ENCODE measurements around the gene CNP.
A peak's percentile ranks its signal among the peaks of the same experiment; 100 is the strongest.

CNP gene

GRCh38 chr17:41984454-41984853 lies 17.9 kb downstream of the CNP start:
- Histone ChIP-seq H3K36me3 (ENCODE audit: control insufficient read depth in 1 of 2, insufficient read depth in 2 of 2, low read length in 2 of 2) (peaks cover 38 to 90% of the 10 kb centered on the region in 2 donors), H3K9me3 (ENCODE audit: control insufficient read depth in 1 of 2, low read length in 2 of 2) (no peaks in the 10 kb centered on the region), H3K27me3 (ENCODE audit: control insufficient read depth in 1 of 2, insufficient read depth in 2 of 2, low read length in 2 of 2) (no peaks in the 10 kb centered on the region), H3K27ac (ENCODE audit: low read depth, low read length) (no peak overlapping the region), H3K4me3 (ENCODE audit: low read depth in 1 of 2, low read length in 2 of 2) (no peak overlapping the region), H3K9ac (ENCODE audit: low read depth in 1 of 2, low read length in 2 of 2) (no peak overlapping the region), H3K4me1 (ENCODE audit: control insufficient read depth in 1 of 2, insufficient read depth in 2 of 2, low read length in 2 of 2) (no peaks in the 10 kb centered on the region)

DNA sequence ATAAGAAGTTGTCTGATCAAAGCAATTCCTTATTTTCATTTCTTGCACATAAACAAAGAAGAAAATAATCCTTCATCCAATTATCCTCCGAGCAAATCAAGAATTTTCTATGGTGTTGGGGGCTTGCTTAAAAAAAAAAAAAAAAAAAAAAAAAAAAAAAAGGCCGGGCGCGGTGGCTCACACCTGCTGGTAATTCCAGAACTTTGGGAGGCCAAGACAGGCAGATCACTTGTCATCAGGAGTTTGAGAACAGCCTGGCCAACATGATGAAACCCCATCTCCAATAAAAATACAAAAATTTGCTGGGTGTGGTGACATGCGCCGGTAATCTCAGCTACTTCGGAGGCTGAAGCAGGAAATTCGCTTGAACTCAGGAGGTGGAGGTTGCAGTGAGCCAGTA lies 19.3 kb downstream of the CNP start:
- no peaks in the 10 kb centered on the region for H3K9me3 ChIP-seq (ENCODE audit: control insufficient read depth in 1 of 2, low read length in 2 of 2)
- peaks cover 45 to 91% of the 10 kb centered on the region in 2 donors for H3K36me3 ChIP-seq (ENCODE audit: control insufficient read depth in 1 of 2, insufficient read depth in 2 of 2, low read length in 2 of 2)
- peaks cover 8 to 10% of the 10 kb centered on the region in 2 donors for H3K4me1 ChIP-seq (ENCODE audit: control insufficient read depth in 1 of 2, insufficient read depth in 2 of 2, low read length in 2 of 2)
- H3K27ac ChIP-seq (ENCODE audit: low read depth, low read length), result no peak overlapping the region
- H3K4me3 ChIP-seq (ENCODE audit: low read depth in 1 of 2, low read length in 2 of 2), result no peak overlapping the region
- no peak overlapping the region for H3K9ac ChIP-seq (ENCODE audit: low read depth in 1 of 2, low read length in 2 of 2)
- no peaks in the 10 kb centered on the region for H3K27me3 ChIP-seq (ENCODE audit: control insufficient read depth in 1 of 2, insufficient read depth in 2 of 2, low read length in 2 of 2)

DNA sequence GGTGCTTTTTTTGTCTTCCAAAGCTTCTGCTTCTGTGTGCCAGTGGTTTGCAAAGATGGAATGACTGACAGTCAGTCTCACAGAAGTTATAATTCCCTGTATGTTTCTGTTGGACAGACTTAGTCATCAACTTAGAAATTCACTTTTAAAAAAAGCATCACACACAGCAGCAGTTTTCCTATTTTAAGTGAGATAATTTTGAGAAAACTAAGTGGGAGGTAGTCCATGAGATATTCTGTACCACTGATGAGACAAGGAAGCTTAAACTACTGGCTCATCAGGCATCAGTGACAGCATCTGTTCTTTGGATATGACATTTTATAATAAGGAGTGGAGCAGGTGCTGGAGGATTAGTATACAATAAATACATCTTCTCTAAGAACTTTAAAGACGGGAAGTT lies 20.0 kb downstream of the CNP start:
- H3K27ac ChIP-seq (ENCODE audit: low read depth, low read length), result no peak overlapping the region
- H3K9me3 ChIP-seq (ENCODE audit: control insufficient read depth in 1 of 2, low read length in 2 of 2), result no peaks in the 10 kb centered on the region
- no peak overlapping the region for H3K4me3 ChIP-seq (ENCODE audit: low read depth in 1 of 2, low read length in 2 of 2)
- no peak overlapping the region for H3K9ac ChIP-seq (ENCODE audit: low read depth in 1 of 2, low read length in 2 of 2)
- no peaks in the 10 kb centered on the region for H3K27me3 ChIP-seq (ENCODE audit: control insufficient read depth in 1 of 2, insufficient read depth in 2 of 2, low read length in 2 of 2)
- H3K4me1 ChIP-seq (ENCODE audit: control insufficient read depth in 1 of 2, insufficient read depth in 2 of 2, low read length in 2 of 2), result peaks cover 8 to 10% of the 10 kb centered on the region in 2 donors
- H3K36me3 ChIP-seq (ENCODE audit: control insufficient read depth in 1 of 2, insufficient read depth in 2 of 2, low read length in 2 of 2), result peaks cover 43 to 92% of the 10 kb centered on the region in 2 donors

DNA sequence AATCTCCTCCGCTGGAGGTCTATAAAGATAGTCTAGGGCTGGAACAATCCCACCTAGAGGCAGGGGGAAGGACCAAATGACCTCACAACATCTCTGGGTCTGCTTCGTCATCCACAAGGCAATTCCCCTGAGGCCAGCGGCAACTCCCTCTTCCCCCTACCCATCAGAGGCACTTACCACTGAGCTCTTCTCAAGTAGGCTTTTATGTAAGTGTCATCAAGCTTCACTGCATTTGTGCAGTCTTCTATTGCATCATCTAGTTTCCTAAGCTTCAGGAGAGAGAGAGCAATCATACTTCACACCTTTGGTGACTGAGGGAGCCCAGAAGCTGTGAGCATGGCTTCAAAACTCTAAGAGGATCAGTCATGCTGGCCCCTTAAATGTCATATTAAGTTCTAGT lies 21.0 kb downstream of the CNP start:
- H3K27me3 ChIP-seq (ENCODE audit: control insufficient read depth in 1 of 2, insufficient read depth in 2 of 2, low read length in 2 of 2), result no peaks in the 10 kb centered on the region
- peaks cover 41 to 90% of the 10 kb centered on the region in 2 donors for H3K36me3 ChIP-seq (ENCODE audit: control insufficient read depth in 1 of 2, insufficient read depth in 2 of 2, low read length in 2 of 2)
- H3K4me3 ChIP-seq (ENCODE audit: low read depth in 1 of 2, low read length in 2 of 2), result no peak overlapping the region
- H3K27ac ChIP-seq (ENCODE audit: low read depth, low read length), result no peak overlapping the region
- no peak overlapping the region for H3K9ac ChIP-seq (ENCODE audit: low read depth in 1 of 2, low read length in 2 of 2)
- H3K4me1 ChIP-seq (ENCODE audit: control insufficient read depth in 1 of 2, insufficient read depth in 2 of 2, low read length in 2 of 2), result peaks cover 8 to 10% of the 10 kb centered on the region in 2 donors
- no peaks in the 10 kb centered on the region for H3K9me3 ChIP-seq (ENCODE audit: control insufficient read depth in 1 of 2, low read length in 2 of 2)

- Histone ChIP-seq H3K27me3 (ENCODE audit: control insufficient read depth in 1 of 2, insufficient read depth in 2 of 2, low read length in 2 of 2) (no peaks in the 10 kb centered on the region), H3K27ac (ENCODE audit: low read depth, low read length) (no peak overlapping the region), H3K4me3 (ENCODE audit: low read depth in 1 of 2, low read length in 2 of 2) (no peak overlapping the region), H3K9me3 (ENCODE audit: control insufficient read depth in 1 of 2, low read length in 2 of 2) (no peaks in the 10 kb centered on the region), H3K36me3 (ENCODE audit: control insufficient read depth in 1 of 2, insufficient read depth in 2 of 2, low read length in 2 of 2) (peaks cover 39 to 88% of the 10 kb centered on the region in 2 donors), H3K9ac (ENCODE audit: low read depth in 1 of 2, low read length in 2 of 2) (no peak overlapping the region), H3K4me1 (ENCODE audit: control insufficient read depth in 1 of 2, insufficient read depth in 2 of 2, low read length in 2 of 2) (peaks cover 8 to 10% of the 10 kb centered on the region in 2 donors)
Measured at GRCh38 chr17:41988418-41988817, 21.8 kb downstream of the CNP start.

GRCh38 chr17:41989702-41990419 lies 23.3 kb downstream of the CNP start:
- Histone ChIP-seq H3K36me3 (ENCODE audit: control insufficient read depth in 1 of 2, insufficient read depth in 2 of 2, low read length in 2 of 2) (peaks cover 39 to 83% of the 10 kb centered on the region in 2 donors), H3K27ac (ENCODE audit: low read depth, low read length) (no peak overlapping the region)

GRCh38 chr17:41992576-41992975 lies 26.0 kb downstream of the CNP start:
- H3K9me3 ChIP-seq (ENCODE audit: control insufficient read depth in 1 of 2, low read length in 2 of 2), result no peaks in the 10 kb centered on the region
- no peaks in the 10 kb centered on the region for H3K27me3 ChIP-seq (ENCODE audit: control insufficient read depth in 1 of 2, insufficient read depth in 2 of 2, low read length in 2 of 2)
- H3K36me3 ChIP-seq (ENCODE audit: control insufficient read depth in 1 of 2, insufficient read depth in 2 of 2, low read length in 2 of 2), result peaks cover 49 to 85% of the 10 kb centered on the region in 2 donors
- no peak overlapping the region for H3K9ac ChIP-seq (ENCODE audit: low read depth in 1 of 2, low read length in 2 of 2)
- no peak overlapping the region for H3K27ac ChIP-seq (ENCODE audit: low read depth, low read length)
- H3K4me3 ChIP-seq (ENCODE audit: low read depth in 1 of 2, low read length in 2 of 2), result no peak overlapping the region
- H3K4me1 ChIP-seq (ENCODE audit: control insufficient read depth in 1 of 2, insufficient read depth in 2 of 2, low read length in 2 of 2), result peaks cover 8 to 10% of the 10 kb centered on the region in 2 donors

More at GRCh38 chr17:41989702-41990419, 23.3 kb downstream of the CNP start:
- Histone ChIP-seq H3K27me3 (ENCODE audit: control insufficient read depth in 1 of 2, insufficient read depth in 2 of 2, low read length in 2 of 2) (no peaks in the 10 kb centered on the region), H3K4me3 (ENCODE audit: low read depth in 1 of 2, low read length in 2 of 2) (peak overlapping the region in 1 of 2 donors; percentile 23), H3K9me3 (ENCODE audit: control insufficient read depth in 1 of 2, low read length in 2 of 2) (no peaks in the 10 kb centered on the region), H3K4me1 (ENCODE audit: control insufficient read depth in 1 of 2, insufficient read depth in 2 of 2, low read length in 2 of 2) (peaks cover 8 to 10% of the 10 kb centered on the region in 2 donors), H3K9ac (ENCODE audit: low read depth in 1 of 2, low read length in 2 of 2) (no peak overlapping the region)

DNA sequence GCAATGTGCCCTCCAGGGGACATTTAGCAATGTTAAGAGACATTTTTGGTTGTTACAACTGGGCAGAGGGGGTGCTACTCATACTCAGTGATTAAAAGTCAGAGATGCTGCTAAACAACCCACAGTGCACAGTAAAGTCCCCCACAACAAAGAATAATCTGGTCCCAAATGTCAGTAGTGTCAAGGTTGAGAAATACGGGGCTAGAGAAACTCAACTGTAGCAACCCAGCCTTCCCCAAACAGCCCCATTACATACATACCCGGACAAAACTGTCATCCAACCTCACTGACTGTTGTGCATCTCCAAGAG lies 30.2 kb downstream of the CNP start:
- peaks cover 8 to 17% of the 10 kb centered on the region in 2 donors for H3K4me1 ChIP-seq (ENCODE audit: control insufficient read depth in 1 of 2, insufficient read depth in 2 of 2, low read length in 2 of 2)
- no peaks in the 10 kb centered on the region for H3K27me3 ChIP-seq (ENCODE audit: control insufficient read depth in 1 of 2, insufficient read depth in 2 of 2, low read length in 2 of 2)
- no peak overlapping the region for H3K9ac ChIP-seq (ENCODE audit: low read depth in 1 of 2, low read length in 2 of 2)
- H3K9me3 ChIP-seq (ENCODE audit: control insufficient read depth in 1 of 2, low read length in 2 of 2), result no peaks in the 10 kb centered on the region
- H3K4me3 ChIP-seq (ENCODE audit: low read depth in 1 of 2, low read length in 2 of 2), result no peak overlapping the region
- peaks cover 31 to 65% of the 10 kb centered on the region in 2 donors for H3K36me3 ChIP-seq (ENCODE audit: control insufficient read depth in 1 of 2, insufficient read depth in 2 of 2, low read length in 2 of 2)
- no peak overlapping the region for H3K27ac ChIP-seq (ENCODE audit: low read depth, low read length)

- Histone ChIP-seq H3K9ac (ENCODE audit: low read depth in 1 of 2, low read length in 2 of 2) (no peak overlapping the region), H3K27me3 (ENCODE audit: control insufficient read depth in 1 of 2, insufficient read depth in 2 of 2, low read length in 2 of 2) (no peaks in the 10 kb centered on the region), H3K4me3 (ENCODE audit: low read depth in 1 of 2, low read length in 2 of 2) (no peak overlapping the region), H3K27ac (ENCODE audit: low read depth, low read length) (no peak overlapping the region), H3K36me3 (ENCODE audit: control insufficient read depth in 1 of 2, insufficient read depth in 2 of 2, low read length in 2 of 2) (peaks cover 31 to 58% of the 10 kb centered on the region in 2 donors), H3K4me1 (ENCODE audit: control insufficient read depth in 1 of 2, insufficient read depth in 2 of 2, low read length in 2 of 2) (peaks cover 24 to 34% of the 10 kb centered on the region in 2 donors), H3K9me3 (ENCODE audit: control insufficient read depth in 1 of 2, low read length in 2 of 2) (no peaks in the 10 kb centered on the region)
Measured at GRCh38 chr17:41998497-41998896, 31.9 kb downstream of the CNP start.

DNA sequence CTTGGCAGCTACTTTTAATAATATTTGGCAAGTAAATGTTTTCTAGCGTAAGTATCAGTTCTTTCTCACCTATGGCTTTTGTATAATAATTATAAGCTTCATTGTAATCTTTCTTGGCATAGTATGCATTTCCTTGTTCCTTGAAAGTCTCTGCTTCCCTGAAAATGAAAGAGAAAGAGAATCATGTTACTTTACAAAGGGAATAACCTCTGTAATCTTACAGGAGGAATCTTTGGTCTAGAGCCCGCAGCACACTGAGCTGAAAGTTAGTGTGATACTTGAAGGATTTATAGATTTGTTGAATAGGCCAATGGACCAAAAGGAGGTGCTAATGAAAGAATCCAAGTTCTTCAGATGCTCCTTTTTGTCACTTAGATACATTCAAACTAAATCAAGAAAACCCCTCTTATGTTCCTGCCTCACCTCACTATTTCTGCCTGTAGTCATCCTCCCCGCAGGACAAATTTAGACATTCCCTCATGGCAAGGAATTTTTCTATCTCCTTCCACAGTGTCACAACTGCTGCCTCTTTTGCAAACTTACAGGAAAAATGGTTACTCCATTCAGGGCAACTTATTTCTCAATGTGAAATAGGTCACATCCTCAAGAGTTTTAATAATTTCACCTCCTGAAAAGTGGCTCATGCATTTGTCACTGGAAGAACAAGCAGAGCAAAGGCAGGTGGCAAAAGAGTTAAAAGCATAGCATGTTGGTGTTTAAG lies 34.0 kb downstream of the CNP start:
- H3K36me3 ChIP-seq (ENCODE audit: control insufficient read depth in 1 of 2, insufficient read depth in 2 of 2, low read length in 2 of 2), result peaks cover 20 to 45% of the 10 kb centered on the region in 2 donors
- H3K27me3 ChIP-seq (ENCODE audit: control insufficient read depth in 1 of 2, insufficient read depth in 2 of 2, low read length in 2 of 2), result no peaks in the 10 kb centered on the region
- no peak overlapping the region for H3K4me3 ChIP-seq (ENCODE audit: low read depth in 1 of 2, low read length in 2 of 2)
- H3K9me3 ChIP-seq (ENCODE audit: control insufficient read depth in 1 of 2, low read length in 2 of 2), result no peaks in the 10 kb centered on the region
- H3K4me1 ChIP-seq (ENCODE audit: control insufficient read depth in 1 of 2, insufficient read depth in 2 of 2, low read length in 2 of 2), result peaks cover 24 to 44% of the 10 kb centered on the region in 2 donors
- no peak overlapping the region for H3K9ac ChIP-seq (ENCODE audit: low read depth in 1 of 2, low read length in 2 of 2)
- no peak overlapping the region for H3K27ac ChIP-seq (ENCODE audit: low read depth, low read length)
